Fibroblast of mammary gland (primary cell): ENCODE measurements around the gene SUN1.
A peak's percentile ranks its signal among the peaks of the same experiment; 100 is the strongest.
"Not testable (repeated sequence)": the region's sequence is repeated elsewhere in the genome, so short reads cannot be mapped to it uniquely, and the experiment has no call there.

Experiments
- DNase-seq: peaks from one replicate; pipeline ENCODE4 v3.0.0-alpha.2; 2010; ENCODE audit warnings: low read depth
- H3K4me3 ChIP-seq: 2 replicates; pipeline ENCODE4 v1.5.1; 2011; ENCODE audit warnings: low read depth, mild to moderate bottlenecking, low read length, moderate library complexity; ENCODE audit not compliant: control insufficient read depth
- TF ChIP-seq, protein P1 (sequence below): conservative IDR thresholded peaks from 2 replicates; pipeline ENCODE4 v1.5.1; 2011; ENCODE audit warnings: low read depth, low read length, inconsistent platforms; ENCODE audit not compliant: control insufficient read depth, insufficient read depth

The SUN1 gene

DNA sequence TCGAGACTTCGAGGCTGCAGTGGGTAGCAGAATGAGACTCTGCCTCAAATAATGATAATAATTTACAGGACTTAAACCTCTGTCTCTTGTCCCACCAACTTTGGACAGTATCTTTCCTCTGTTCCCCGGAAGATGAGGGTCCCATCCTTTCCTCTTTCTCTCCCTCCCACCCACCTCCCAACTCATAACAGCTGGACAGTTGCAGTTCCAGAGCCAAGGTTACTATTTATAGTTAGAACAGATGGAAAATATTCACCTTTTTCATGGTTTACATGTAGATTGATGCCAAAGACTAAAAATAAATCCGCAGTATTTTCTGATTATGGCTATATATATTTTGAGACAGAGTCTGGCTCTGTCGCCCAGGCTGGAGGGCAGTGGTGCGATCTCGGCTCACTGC lies 31.6 kb upstream of the SUN1 start:
- no peak for DNase-seq
- TF ChIP-seq, protein P1, sequence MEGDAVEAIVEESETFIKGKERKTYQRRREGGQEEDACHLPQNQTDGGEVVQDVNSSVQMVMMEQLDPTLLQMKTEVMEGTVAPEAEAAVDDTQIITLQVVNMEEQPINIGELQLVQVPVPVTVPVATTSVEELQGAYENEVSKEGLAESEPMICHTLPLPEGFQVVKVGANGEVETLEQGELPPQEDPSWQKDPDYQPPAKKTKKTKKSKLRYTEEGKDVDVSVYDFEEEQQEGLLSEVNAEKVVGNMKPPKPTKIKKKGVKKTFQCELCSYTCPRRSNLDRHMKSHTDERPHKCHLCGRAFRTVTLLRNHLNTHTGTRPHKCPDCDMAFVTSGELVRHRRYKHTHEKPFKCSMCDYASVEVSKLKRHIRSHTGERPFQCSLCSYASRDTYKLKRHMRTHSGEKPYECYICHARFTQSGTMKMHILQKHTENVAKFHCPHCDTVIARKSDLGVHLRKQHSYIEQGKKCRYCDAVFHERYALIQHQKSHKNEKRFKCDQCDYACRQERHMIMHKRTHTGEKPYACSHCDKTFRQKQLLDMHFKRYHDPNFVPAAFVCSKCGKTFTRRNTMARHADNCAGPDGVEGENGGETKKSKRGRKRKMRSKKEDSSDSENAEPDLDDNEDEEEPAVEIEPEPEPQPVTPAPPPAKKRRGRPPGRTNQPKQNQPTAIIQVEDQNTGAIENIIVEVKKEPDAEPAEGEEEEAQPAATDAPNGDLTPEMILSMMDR = no peak
- no peak overlapping the region for H3K4me3 ChIP-seq

DNA sequence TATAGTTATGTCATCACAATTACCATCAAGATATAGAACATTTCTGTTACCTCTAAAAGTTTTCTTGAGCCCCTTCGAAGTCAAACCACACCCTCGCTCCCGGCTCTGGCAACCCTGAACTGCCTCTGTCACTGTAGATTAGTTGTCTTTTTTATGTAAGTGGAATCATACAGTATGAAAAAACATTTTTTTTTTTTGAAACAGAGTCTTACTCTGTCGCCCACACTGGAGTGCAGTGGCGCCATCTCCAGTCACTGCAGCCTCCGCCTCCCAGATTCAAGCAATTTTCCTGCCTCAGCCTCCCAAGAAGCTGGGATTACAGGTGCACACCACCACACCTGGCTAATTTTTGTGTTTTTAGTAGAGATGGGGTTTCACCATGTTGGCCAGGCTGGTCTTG lies 30.9 kb upstream of the SUN1 start:
- not testable (repeated sequence) for H3K4me3 ChIP-seq, DNase-seq

DNA sequence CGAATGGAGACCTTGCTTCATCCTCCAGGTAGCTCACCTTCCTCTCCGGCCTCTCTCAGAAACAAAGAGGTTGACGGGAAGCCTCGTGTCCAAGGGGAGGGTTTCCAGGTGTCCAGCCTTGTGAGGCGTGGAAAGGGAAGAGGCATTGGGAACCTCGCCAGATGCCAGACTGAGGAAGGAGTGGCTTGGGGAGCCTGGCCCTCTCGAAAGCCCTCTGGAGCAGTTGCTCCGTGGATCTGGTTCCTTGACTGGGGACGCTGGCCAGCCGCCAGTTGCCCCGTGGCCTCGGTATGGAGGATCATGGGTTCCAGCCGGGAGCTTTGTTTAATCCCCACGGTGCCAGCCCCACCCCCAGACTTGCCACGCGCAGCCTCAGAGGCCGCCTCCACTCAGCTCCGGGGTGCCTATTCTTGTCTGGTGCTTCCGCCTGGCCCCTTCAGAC lies 30.3 kb upstream of the SUN1 start:
- TF ChIP-seq, protein P1 = no peak
- DNase-seq = no peak
- no peak overlapping the region for H3K4me3 ChIP-seq

DNA sequence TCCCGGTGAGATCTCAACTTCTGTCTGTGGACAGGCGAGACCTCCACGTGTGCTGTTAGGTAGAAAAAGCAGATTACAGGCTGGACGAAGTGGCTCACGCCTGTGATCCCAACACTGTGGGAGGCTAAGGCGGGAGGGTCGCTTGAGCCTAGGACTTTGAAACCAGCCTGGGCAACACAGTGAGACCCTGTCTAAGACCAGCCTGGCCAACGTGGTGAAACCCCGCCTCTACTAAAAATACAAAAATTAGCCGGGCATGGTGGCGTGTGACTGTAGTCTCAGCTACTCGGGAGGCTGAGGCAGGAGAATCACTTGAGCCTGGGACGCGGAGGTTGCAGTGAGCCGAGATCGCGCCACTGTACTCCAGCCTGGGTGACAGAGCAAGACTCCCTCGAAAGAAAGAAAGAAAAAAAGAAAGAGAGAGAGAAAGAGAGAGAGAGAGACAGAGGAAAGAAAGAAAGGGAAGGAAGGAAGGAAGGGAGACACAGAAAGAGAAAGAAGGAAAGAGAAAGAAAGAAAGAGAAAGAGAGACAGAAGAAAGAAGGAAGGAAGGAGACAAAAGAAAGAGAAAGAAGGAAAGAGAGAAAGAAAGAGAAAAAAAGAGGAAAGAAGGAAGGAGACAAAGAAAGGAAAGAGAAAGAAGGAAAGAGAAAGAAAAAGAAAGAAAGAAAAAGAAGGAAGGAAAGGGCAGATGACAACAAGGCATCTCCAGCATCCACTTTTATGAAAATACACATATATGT lies 29.6 kb upstream of the SUN1 start:
- DNase-seq = no peak
- H3K4me3 ChIP-seq = no peak overlapping the region
- TF ChIP-seq, protein P1 = no peak

DNA sequence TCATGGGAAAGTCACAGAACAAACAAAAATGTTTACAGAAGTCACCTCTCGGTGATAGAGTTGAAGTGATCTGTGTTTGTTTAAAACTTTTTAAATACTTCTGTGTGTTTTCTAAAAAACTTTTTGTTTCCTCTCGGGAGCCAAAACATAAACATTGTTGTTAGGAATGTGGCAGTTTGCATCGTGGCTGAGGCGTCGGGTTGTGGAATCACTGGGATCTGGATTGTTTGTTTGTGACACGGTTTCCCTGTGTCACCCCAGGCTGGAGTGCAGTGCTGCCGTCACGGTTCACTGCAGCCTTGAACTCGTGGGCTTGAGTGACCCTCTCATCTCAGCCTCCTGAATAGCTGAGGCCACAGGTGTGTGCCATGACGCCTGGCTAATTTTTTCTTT lies 29.0 kb upstream of the SUN1 start:
- no peak overlapping the region for H3K4me3 ChIP-seq
- DNase-seq = no peak
- TF ChIP-seq, protein P1 = no peak

DNA sequence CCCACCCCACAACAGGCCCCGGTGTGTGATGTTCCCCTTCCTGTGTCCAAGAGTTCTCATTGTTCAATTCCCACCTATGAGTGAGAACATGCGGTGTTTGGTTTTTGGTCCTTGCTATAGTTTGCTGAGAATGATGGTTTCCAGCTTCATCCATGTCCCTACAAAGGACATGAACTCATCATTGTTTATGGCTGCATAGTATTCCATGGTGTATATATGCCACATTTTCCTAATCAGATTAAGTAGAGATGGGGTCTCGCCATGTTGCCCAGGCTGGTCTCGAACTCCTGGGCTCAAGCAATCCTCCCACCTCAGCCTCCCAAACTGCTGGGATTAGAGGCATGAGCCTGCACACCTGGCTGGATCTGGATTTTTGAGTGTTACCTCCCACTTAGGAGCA lies 28.5 kb upstream of the SUN1 start:
- DNase-seq, H3K4me3 ChIP-seq: not testable (repeated sequence)

DNA sequence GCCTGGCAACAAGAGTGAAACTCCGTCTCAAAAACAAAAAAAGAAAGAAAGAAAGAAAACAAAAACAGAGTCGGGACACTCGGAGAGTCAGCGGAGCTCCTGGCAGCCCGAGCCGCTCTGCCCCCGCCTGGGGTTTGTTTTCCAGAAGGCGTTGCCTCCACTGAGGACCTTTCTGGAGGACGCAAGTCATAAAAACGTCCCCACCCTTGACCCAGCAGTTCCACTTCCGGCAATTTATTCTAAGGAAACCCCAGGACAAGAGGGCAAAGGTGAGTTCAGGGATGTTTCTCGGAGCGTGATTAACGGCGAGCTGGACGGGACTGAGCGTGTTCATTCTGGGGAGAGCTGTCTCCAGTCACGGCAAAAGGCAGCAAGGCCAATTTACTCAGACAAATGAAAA lies 27.0 kb upstream of the SUN1 start:
- TF ChIP-seq, protein P1 = no peak
- H3K4me3 ChIP-seq = peak overlapping the region; percentile 4
- DNase-seq = no peak
